Osteoblast (primary cell): ENCODE results near the gene CCSER2. TPM values are rescaled to one million over a fixed set of nuclear protein-coding genes. Genes with fewer than 3 reads are reported as not detected.

Experiments
- DNase-seq: peaks from one replicate; pipeline ENCODE4 v3.0.0; 2011; ENCODE audit warnings: low spot score, mixed read lengths; ENCODE audit not compliant: insufficient read length; ENCODE audit errors: missing footprints
- H2AFZ ChIP-seq: 2 replicates; pipeline ENCODE4 v1.6.0; 2011; ENCODE audit warnings: mild to moderate bottlenecking, low read length
- H3K27ac ChIP-seq: 2 replicates; pipeline ENCODE4 v1.5.1; 2011; ENCODE audit warnings: mild to moderate bottlenecking, low read depth, low read length, moderate library complexity
- H3K27me3 ChIP-seq: 2 replicates; pipeline ENCODE4 v1.6.0; 2012; ENCODE audit warnings: mild to moderate bottlenecking, control low read depth, inconsistent platforms, low read length, moderate library complexity; ENCODE audit not compliant: insufficient read depth
- H3K36me3 ChIP-seq: 2 replicates; pipeline ENCODE4 v1.5.1; 2011; ENCODE audit warnings: mild to moderate bottlenecking, low read length, control low read depth, moderate library complexity; ENCODE audit not compliant: insufficient read depth
- H3K4me1 ChIP-seq: 2 replicates; pipeline ENCODE4 v1.5.1; 2011; ENCODE audit warnings: mild to moderate bottlenecking, low read length, control low read depth, moderate library complexity; ENCODE audit not compliant: insufficient read depth
- H3K4me2 ChIP-seq: 2 replicates; pipeline ENCODE4 v1.6.0; 2011; ENCODE audit warnings: mild to moderate bottlenecking, low read length; ENCODE audit not compliant: insufficient read depth
- H3K4me3 ChIP-seq: fragments of 200-600 bp; sonication (generic); 3 replicates; pipeline ENCODE4 v1.5.1; 2012; ENCODE audit warnings: mild to moderate bottlenecking, low read length, inconsistent platforms; ENCODE audit not compliant: insufficient read depth
- H3K79me2 ChIP-seq: 2 replicates; pipeline ENCODE4 v1.6.0; 2012; ENCODE audit warnings: mild to moderate bottlenecking, low read length, control low read depth, inconsistent platforms; ENCODE audit not compliant: insufficient read depth
- H3K9me3 ChIP-seq: 2 replicates; pipeline ENCODE4 v1.5.1; 2011; ENCODE audit warnings: low read depth, low read length, control low read depth
- H4K20me1 ChIP-seq: 2 replicates; pipeline ENCODE4 v1.6.0; 2012; ENCODE audit warnings: mild to moderate bottlenecking, low read length, control low read depth; ENCODE audit not compliant: insufficient read depth
- CTCF ChIP-seq: IDR thresholded peaks from 2 replicates; pipeline ENCODE4 v1.5.1; 2011; ENCODE audit warnings: mild to moderate bottlenecking, low read depth, low read length, moderate library complexity; ENCODE audit errors: extremely low read depth
- total RNA-seq: library from RNA; depleted of rRNA; stranded (reverse); fragments of >200 nt; gene quantifications from 2 replicates; pipeline ENCODE4 v1.2.3, GENCODE V29; 2012

The CCSER2 gene
- total RNA-seq, 1 donor, result 58.3 TPM

- peaks cover 2% of the 10 kb centered on the region for H3K4me1 ChIP-seq
- no peak overlapping the region for H3K4me3 ChIP-seq
- H3K27ac ChIP-seq, result no peak overlapping the region
- DNase-seq, result no peak
- peaks cover 73% of the 10 kb centered on the region for H3K79me2 ChIP-seq
- no peak overlapping the region for H2AFZ ChIP-seq
- peaks cover 9% of the 10 kb centered on the region for H4K20me1 ChIP-seq
- H3K36me3 ChIP-seq, result no peaks in the 10 kb centered on the region
- H3K4me2 ChIP-seq, result no peak overlapping the region
- no peaks in the 10 kb centered on the region for H3K9me3 ChIP-seq
- no peaks in the 10 kb centered on the region for H3K27me3 ChIP-seq
- no peak for TF ChIP-seq CTCF
Observed at GRCh38 chr10:84368828-84369227, 40.4 kb downstream of the CCSER2 start.

GRCh38 chr10:84370283-84370682 lies 41.9 kb downstream of the CCSER2 start:
- H3K36me3 ChIP-seq, result no peaks in the 10 kb centered on the region
- no peak for DNase-seq
- H3K79me2 ChIP-seq, result peaks cover 68% of the 10 kb centered on the region
- no peaks in the 10 kb centered on the region for H3K9me3 ChIP-seq
- no peak for TF ChIP-seq CTCF
- no peak overlapping the region for H3K4me2 ChIP-seq
- no peak overlapping the region for H2AFZ ChIP-seq
- H4K20me1 ChIP-seq, result peaks cover 12% of the 10 kb centered on the region
- H3K4me3 ChIP-seq, result no peak overlapping the region
- H3K4me1 ChIP-seq, result no peaks in the 10 kb centered on the region
- H3K27ac ChIP-seq, result no peak overlapping the region
- no peaks in the 10 kb centered on the region for H3K27me3 ChIP-seq

- H3K4me1 ChIP-seq, result no peaks in the 10 kb centered on the region
- TF ChIP-seq CTCF, result no peak
- peaks cover 64% of the 10 kb centered on the region for H3K79me2 ChIP-seq
- H3K27me3 ChIP-seq, result no peaks in the 10 kb centered on the region
- H3K4me2 ChIP-seq, result no peak overlapping the region
- no peak overlapping the region for H2AFZ ChIP-seq
- peaks cover 12% of the 10 kb centered on the region for H4K20me1 ChIP-seq
- no peak for DNase-seq
- no peak overlapping the region for H3K4me3 ChIP-seq
- no peaks in the 10 kb centered on the region for H3K36me3 ChIP-seq
- H3K27ac ChIP-seq, result no peak overlapping the region
- H3K9me3 ChIP-seq, result no peaks in the 10 kb centered on the region
Observed at GRCh38 chr10:84371944-84372343, 43.6 kb downstream of the CCSER2 start.

- Histone ChIP-seq H3K4me1 (no peaks in the 10 kb centered on the region), H3K36me3 (no peaks in the 10 kb centered on the region), H3K27ac (no peak overlapping the region), H4K20me1 (peaks cover 8% of the 10 kb centered on the region), H3K4me2 (no peak overlapping the region), H2AFZ (no peak overlapping the region), H3K9me3 (no peaks in the 10 kb centered on the region), H3K27me3 (no peaks in the 10 kb centered on the region), H3K4me3 (no peak overlapping the region), H3K79me2 (peaks cover 63% of the 10 kb centered on the region)
- no peak for DNase-seq
- no peak for TF ChIP-seq CTCF
Observed at GRCh38 chr10:84373000-84373399, 44.6 kb downstream of the CCSER2 start.
